Right atrium auricular region (tissue), 2 donors: ENCODE measurements around the gene GRB10. TPM values are rescaled to one million over a fixed set of nuclear protein-coding genes. Genes with fewer than 3 reads are reported as not detected.

ENCODE experiments used
- DNase-seq: peaks from one replicate; pipeline ENCODE4 v3.0.0-alpha.2; 2019; ENCODE audit warnings: low spot score
- H3K27ac ChIP-seq, 2 donors: fragments of 200-600 bp; sonication (generic); 1 replicate in 1 of 2; 2 replicates in 1 of 2; pipeline ENCODE4 v1.5.1; 2016 to 2019
- H3K27me3 ChIP-seq, 2 donors: fragments of 200-600 bp; sonication (generic); one replicate each; pipeline versions ENCODE4 v1.5.1 to v1.6.0; 2017 to 2019
- H3K36me3 ChIP-seq: fragments of 200-600 bp; sonication (generic); one replicate; pipeline ENCODE4 v1.5.1; 2016
- H3K4me1 ChIP-seq, 2 donors: fragments of 200-600 bp; sonication (generic); one replicate each; pipeline versions ENCODE4 v1.5.1 to v1.6.0; 2017 to 2019
- H3K4me3 ChIP-seq, 2 donors: fragments of 200-600 bp; sonication (generic); 1 replicate in 1 of 2; 2 replicates in 1 of 2; pipeline ENCODE4 v1.5.1; 2017 to 2019; ENCODE audit warnings: mild to moderate bottlenecking in 1 of 2, moderate library complexity in 1 of 2
- H3K9me3 ChIP-seq, 2 donors: fragments of 200-600 bp; sonication (generic); one replicate each; pipeline ENCODE4 v1.5.1; 2019
- total RNA-seq, 2 donors: library from RNA; depleted of rRNA; stranded (reverse); fragments of >200 nt; gene quantifications; one replicate each; pipeline ENCODE4 v1.1.0, GENCODE V29; 2016
- TF ChIP-seq, protein P1 (sequence below), 2 donors: fragments of 200-600 bp; sonication (generic); IDR thresholded peaks; one replicate each; pipeline ENCODE4 v1.5.1; 2019; ENCODE audit warnings: antibody characterized with exemption in 2 of 2

The GRB10 gene
- total RNA-seq, 2 donors from 2014 or later = 36.5 to 39.0 TPM

DNA sequence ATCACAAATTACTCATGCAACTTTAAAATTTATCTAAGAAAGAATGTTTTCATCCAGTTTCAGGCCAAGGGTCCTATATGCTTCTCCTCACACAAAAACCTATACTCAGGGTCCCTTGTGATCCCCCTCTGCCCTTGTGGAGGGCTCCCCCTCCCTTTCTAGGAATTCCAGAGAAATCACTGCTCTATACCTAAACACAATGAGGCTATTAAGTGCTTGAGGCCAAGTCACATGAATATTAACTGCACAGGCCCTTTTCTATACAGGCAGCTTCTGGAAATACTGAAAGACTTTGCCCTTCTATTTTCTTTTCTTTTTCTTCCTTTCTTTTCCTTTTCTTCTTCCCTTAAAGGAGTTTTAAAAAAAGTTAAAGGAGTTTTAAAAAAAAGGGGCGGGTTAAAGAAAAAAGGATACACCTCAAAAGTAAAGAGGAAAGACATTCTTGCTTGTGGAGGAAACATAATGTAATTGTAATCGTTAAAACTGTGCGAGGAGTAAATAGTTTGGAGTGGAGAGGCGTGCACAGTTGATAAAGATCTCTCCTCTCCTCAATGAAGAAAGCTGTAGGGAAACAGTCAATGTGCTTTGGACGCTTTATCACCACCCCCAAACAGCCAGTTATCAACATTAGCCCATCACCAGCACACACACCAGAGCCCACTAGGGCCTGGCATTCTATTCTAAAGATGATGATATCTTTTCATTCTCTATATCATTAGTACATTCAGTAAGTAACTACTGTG lies 16.4 kb downstream of the GRB10 start:
- Histone ChIP-seq H3K9me3 (no peaks in the 10 kb centered on the region), H3K36me3 (no peaks in the 10 kb centered on the region), H3K4me3 (no peak overlapping the region), H3K4me1 (peaks cover 0 to 57% of the 10 kb centered on the region in 2 donors), H3K27me3 (no peaks in the 10 kb centered on the region), H3K27ac (no peak overlapping the region)
- TF ChIP-seq, protein P1, sequence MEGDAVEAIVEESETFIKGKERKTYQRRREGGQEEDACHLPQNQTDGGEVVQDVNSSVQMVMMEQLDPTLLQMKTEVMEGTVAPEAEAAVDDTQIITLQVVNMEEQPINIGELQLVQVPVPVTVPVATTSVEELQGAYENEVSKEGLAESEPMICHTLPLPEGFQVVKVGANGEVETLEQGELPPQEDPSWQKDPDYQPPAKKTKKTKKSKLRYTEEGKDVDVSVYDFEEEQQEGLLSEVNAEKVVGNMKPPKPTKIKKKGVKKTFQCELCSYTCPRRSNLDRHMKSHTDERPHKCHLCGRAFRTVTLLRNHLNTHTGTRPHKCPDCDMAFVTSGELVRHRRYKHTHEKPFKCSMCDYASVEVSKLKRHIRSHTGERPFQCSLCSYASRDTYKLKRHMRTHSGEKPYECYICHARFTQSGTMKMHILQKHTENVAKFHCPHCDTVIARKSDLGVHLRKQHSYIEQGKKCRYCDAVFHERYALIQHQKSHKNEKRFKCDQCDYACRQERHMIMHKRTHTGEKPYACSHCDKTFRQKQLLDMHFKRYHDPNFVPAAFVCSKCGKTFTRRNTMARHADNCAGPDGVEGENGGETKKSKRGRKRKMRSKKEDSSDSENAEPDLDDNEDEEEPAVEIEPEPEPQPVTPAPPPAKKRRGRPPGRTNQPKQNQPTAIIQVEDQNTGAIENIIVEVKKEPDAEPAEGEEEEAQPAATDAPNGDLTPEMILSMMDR (IDR thresholded peaks at IDR 0.05) = no peak
- no peak for DNase-seq

DNA sequence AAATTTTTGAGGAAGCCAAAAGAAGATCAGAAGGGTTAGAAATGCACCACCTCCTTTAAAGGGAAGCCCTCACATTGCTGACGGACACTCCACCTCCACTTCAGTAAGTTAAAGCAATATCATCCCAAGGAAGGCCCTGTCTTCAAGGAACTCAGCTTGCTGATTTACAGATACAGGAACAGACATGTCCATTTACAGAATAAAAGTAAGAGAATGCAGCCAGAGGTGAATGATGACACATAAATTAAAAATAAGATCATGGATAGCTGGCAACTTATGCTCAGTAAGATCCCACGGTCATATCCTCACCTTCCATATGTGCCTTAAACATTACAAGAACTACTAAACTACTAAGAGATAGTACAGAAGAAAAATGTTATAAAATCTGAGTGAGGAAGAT lies 20.4 kb downstream of the GRB10 start:
- no peak for DNase-seq
- Histone ChIP-seq H3K4me1 (peaks cover 0 to 26% of the 10 kb centered on the region in 2 donors), H3K9me3 (no peaks in the 10 kb centered on the region), H3K27me3 (no peaks in the 10 kb centered on the region), H3K27ac (no peak overlapping the region), H3K4me3 (no peak overlapping the region), H3K36me3 (no peaks in the 10 kb centered on the region)
- TF ChIP-seq, protein P1 (IDR thresholded peaks at IDR 0.05) = no peak

DNA sequence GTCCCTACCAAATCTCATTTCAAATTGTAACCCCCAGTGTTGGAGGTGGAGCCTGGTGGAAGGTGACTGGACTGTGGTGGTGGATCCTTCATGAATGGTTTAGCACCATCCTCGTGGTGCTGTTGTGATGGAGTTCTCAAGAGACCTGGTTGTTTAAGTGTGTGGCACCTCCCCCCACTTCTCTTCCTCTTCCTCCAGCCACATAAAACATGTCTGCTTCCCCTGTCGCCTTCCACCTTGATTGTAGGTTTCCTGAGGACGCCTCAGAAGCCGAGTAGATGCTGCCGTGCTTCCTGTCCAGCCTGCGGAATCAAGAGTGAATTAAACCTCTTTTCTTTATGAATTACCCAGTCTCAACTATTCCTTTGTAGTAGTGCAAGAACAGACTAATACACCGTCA lies 21.0 kb downstream of the GRB10 start:
- Histone ChIP-seq H3K9me3 (no peaks in the 10 kb centered on the region), H3K36me3 (no peaks in the 10 kb centered on the region), H3K27ac (no peak overlapping the region), H3K4me1 (peaks cover 0 to 25% of the 10 kb centered on the region in 2 donors), H3K4me3 (no peak overlapping the region), H3K27me3 (no peaks in the 10 kb centered on the region)
- DNase-seq = no peak
- TF ChIP-seq, protein P1 (IDR thresholded peaks at IDR 0.05) = no peak

DNA sequence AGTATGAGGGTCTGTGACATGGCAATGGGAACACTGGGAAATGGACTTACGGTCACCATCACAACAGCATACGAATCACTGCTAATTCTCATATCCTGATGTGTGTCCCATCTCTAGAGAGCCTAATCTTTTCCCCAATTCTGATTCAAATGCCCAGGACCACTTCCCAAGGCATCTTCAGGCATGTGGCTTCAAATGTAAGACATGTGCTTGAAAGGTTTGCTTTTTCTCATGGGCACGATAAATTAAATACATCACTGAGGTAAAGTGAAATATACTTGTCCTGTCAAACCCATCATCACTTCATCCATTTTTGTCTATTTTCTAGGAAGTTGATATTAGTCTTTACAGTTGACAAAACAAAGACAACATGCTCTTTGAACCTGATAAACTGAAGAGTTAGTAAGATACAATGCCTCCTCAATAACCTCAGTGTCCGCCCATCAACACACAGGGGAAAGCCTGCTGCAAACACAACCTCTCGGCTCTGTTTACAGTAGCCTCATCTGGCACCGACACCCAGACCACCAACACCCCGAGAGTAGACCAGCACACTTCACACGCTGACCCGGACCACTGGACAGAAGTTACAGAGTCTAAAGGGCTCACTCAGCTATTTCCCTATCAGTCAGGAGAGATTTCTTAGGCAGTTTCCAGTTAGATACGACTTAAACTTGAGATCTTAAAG lies 24.8 kb downstream of the GRB10 start:
- Histone ChIP-seq H3K27ac (no peak overlapping the region), H3K27me3 (no peaks in the 10 kb centered on the region), H3K9me3 (no peaks in the 10 kb centered on the region), H3K4me1 (peaks cover 0 to 40% of the 10 kb centered on the region in 2 donors), H3K4me3 (no peak overlapping the region), H3K36me3 (peaks cover 8% of the 10 kb centered on the region)
- TF ChIP-seq, protein P1 (IDR thresholded peaks at IDR 0.05) = no peak
- no peak for DNase-seq

DNA sequence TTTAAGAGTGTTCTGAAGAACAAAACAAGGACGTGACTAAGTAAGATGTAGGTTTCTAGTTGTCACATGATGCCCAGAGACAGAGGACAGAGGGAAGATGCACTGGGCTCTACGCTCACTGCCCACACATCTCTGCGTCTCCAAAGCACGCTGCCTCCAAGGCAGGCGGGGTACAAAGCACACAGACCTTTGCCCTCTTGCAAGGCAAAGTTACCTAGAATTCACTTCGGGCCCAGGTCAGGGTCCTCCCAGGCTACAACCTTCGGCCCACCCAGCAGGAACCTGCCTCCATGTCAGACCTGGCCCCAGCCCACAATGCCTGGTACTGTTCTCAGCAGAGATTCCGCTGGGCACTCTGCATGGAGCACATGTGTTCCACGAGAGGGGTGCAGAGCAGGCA lies 26.5 kb downstream of the GRB10 start:
- no peaks in the 10 kb centered on the region for H3K27me3 ChIP-seq
- H3K27ac ChIP-seq = no peak overlapping the region
- H3K4me3 ChIP-seq = no peak overlapping the region
- TF ChIP-seq, protein P1 (IDR thresholded peaks at IDR 0.05) = no peak
- peaks cover 0 to 40% of the 10 kb centered on the region in 2 donors for H3K4me1 ChIP-seq
- no peak for DNase-seq
- H3K36me3 ChIP-seq = peaks cover 8% of the 10 kb centered on the region
- H3K9me3 ChIP-seq = no peaks in the 10 kb centered on the region
